ENCODE data around the gene GTF2F2. TPM values are rescaled to one million over a fixed set of nuclear protein-coding genes. Genes with fewer than 3 reads are reported as not detected.

Gene GTF2F2
- total RNA-seq, 3 donors from 2014 or later (not counting 1 experiment from before 2014, with no cell fraction given): 13.6 to 16.4 (median 15.7) TPM

GRCh38 chr13:45206340-45206739 is 86.0 kb downstream of the GTF2F2 start:
- no peak for DNase-seq
- Histone ChIP-seq H3K27me3 (ENCODE audit: control insufficient read depth, insufficient read depth, low read length) (no peaks in the 10 kb centered on the region), H3K27ac (ENCODE audit: low read length) (no peak overlapping the region), H3K4me1 (ENCODE audit: control insufficient read depth, insufficient read depth, low read length) (no peaks in the 10 kb centered on the region), H3K4me3 (ENCODE audit: low read length) (no peak overlapping the region), H3K9me3 (ENCODE audit: control insufficient read depth, insufficient read depth, low read length) (no peaks in the 10 kb centered on the region), H3K36me3 (ENCODE audit: control insufficient read depth, insufficient read depth, low read length) (peaks cover 21% of the 10 kb centered on the region)
- ATAC-seq: no peak
- Mint-ChIP-seq H3K4me1 (peaks cover 0 to 12% of the 10 kb centered on the region in 2 donors), H3K4me3 (no peak overlapping the region), H3K36me3 (peaks cover 11% of the 10 kb centered on the region), H3K27me3 (ENCODE audit: low read depth in 2 of 2) (no peaks in the 10 kb centered on the region), H3K9me3 (no peaks in the 10 kb centered on the region), H3K27ac (no peak overlapping the region)
- intact Hi-C loops (cut with micrococcal nuclease): no loop called here
- TF ChIP-seq, protein P1, sequence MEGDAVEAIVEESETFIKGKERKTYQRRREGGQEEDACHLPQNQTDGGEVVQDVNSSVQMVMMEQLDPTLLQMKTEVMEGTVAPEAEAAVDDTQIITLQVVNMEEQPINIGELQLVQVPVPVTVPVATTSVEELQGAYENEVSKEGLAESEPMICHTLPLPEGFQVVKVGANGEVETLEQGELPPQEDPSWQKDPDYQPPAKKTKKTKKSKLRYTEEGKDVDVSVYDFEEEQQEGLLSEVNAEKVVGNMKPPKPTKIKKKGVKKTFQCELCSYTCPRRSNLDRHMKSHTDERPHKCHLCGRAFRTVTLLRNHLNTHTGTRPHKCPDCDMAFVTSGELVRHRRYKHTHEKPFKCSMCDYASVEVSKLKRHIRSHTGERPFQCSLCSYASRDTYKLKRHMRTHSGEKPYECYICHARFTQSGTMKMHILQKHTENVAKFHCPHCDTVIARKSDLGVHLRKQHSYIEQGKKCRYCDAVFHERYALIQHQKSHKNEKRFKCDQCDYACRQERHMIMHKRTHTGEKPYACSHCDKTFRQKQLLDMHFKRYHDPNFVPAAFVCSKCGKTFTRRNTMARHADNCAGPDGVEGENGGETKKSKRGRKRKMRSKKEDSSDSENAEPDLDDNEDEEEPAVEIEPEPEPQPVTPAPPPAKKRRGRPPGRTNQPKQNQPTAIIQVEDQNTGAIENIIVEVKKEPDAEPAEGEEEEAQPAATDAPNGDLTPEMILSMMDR (IDR thresholded peaks at IDR 0.05): no peak

DNA sequence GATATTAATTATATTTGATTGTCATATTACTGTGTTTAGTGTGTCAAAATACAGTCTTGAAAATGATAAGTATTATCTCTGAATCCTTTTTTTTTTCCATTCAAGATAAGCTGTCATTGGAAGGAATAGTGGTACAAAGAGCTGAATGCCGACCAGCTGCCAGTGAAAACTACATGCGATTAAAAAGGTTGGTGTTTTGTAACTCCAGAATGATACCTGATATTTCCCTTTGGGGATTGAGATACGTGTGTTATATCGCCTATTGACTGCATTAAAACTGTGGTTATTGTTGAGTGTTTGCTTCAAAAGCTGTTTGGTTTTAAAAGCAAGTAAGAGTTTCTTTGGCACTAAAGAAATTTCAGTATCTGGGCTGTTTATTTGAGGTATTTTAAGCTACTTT is 87.0 kb downstream of the GTF2F2 start:
- Histone ChIP-seq H3K9me3 (ENCODE audit: control insufficient read depth, insufficient read depth, low read length) (no peaks in the 10 kb centered on the region), H3K27me3 (ENCODE audit: control insufficient read depth, insufficient read depth, low read length) (no peaks in the 10 kb centered on the region), H3K4me3 (ENCODE audit: low read length) (no peak overlapping the region), H3K36me3 (ENCODE audit: control insufficient read depth, insufficient read depth, low read length) (peaks cover 21% of the 10 kb centered on the region), H3K27ac (ENCODE audit: low read length) (no peak overlapping the region), H3K4me1 (ENCODE audit: control insufficient read depth, insufficient read depth, low read length) (no peaks in the 10 kb centered on the region)
- peaks cover 0 to 12% of the 10 kb centered on the region in 2 donors for H3K4me1 Mint-ChIP-seq
- no peaks in the 10 kb centered on the region for H3K27me3 Mint-ChIP-seq (ENCODE audit: low read depth in 2 of 2)
- H3K9me3 Mint-ChIP-seq: no peaks in the 10 kb centered on the region
- DNase-seq (no peak), ATAC-seq (no peak)
- H3K27ac Mint-ChIP-seq: no peak overlapping the region
- TF ChIP-seq, protein P1 (IDR thresholded peaks at IDR 0.05): no peak
- intact Hi-C loops (cut with micrococcal nuclease): no loop called here
- no peak overlapping the region for H3K4me3 Mint-ChIP-seq
- peaks cover 7% of the 10 kb centered on the region for H3K36me3 Mint-ChIP-seq
- WGBS (ENCODE audit: insufficient coverage): 98% methylated on average over 4 of the region's 4 CpGs

GRCh38 chr13:45208132-45208531 is 87.8 kb downstream of the GTF2F2 start:
- Mint-ChIP-seq H3K4me1 (peaks cover 0 to 12% of the 10 kb centered on the region in 2 donors), H3K27ac (no peak overlapping the region), H3K36me3 (peaks cover 7% of the 10 kb centered on the region), H3K9me3 (no peaks in the 10 kb centered on the region), H3K4me3 (no peak overlapping the region), H3K27me3 (ENCODE audit: low read depth in 2 of 2) (no peaks in the 10 kb centered on the region)
- DNase-seq: no peak
- H3K27me3 ChIP-seq (ENCODE audit: control insufficient read depth, insufficient read depth, low read length): no peaks in the 10 kb centered on the region
- WGBS (ENCODE audit: insufficient coverage): no CpG with 5 or more reads among the region's 2 CpGs
- no peak overlapping the region for H3K4me3 ChIP-seq (ENCODE audit: low read length)
- TF ChIP-seq, protein P1 (IDR thresholded peaks at IDR 0.05): no peak
- no peaks in the 10 kb centered on the region for H3K9me3 ChIP-seq (ENCODE audit: control insufficient read depth, insufficient read depth, low read length)
- ATAC-seq: no peak
- peaks cover 21% of the 10 kb centered on the region for H3K36me3 ChIP-seq (ENCODE audit: control insufficient read depth, insufficient read depth, low read length)
- intact Hi-C loops (cut with micrococcal nuclease): no loop called here
- H3K4me1 ChIP-seq (ENCODE audit: control insufficient read depth, insufficient read depth, low read length): no peaks in the 10 kb centered on the region
- no peak overlapping the region for H3K27ac ChIP-seq (ENCODE audit: low read length)

- intact Hi-C loops (cut with micrococcal nuclease): no loop called here
- ATAC-seq: no peak
- H3K4me3 Mint-ChIP-seq: no peak overlapping the region
Observed at GRCh38 chr13:45209229-45209628, 88.9 kb downstream of the GTF2F2 start.

More at GRCh38 chr13:45209229-45209628, 88.9 kb downstream of the GTF2F2 start:
- Histone ChIP-seq H3K4me1 (ENCODE audit: control insufficient read depth, insufficient read depth, low read length) (no peaks in the 10 kb centered on the region), H3K36me3 (ENCODE audit: control insufficient read depth, insufficient read depth, low read length) (peaks cover 21% of the 10 kb centered on the region), H3K27ac (ENCODE audit: low read length) (no peak overlapping the region), H3K27me3 (ENCODE audit: control insufficient read depth, insufficient read depth, low read length) (no peaks in the 10 kb centered on the region), H3K4me3 (ENCODE audit: low read length) (no peak overlapping the region), H3K9me3 (ENCODE audit: control insufficient read depth, insufficient read depth, low read length) (no peaks in the 10 kb centered on the region)
- TF ChIP-seq, protein P1 (IDR thresholded peaks at IDR 0.05): no peak
- peaks cover 0 to 12% of the 10 kb centered on the region in 2 donors for H3K4me1 Mint-ChIP-seq
- no peak overlapping the region for H3K27ac Mint-ChIP-seq
- H3K36me3 Mint-ChIP-seq: peaks cover 7% of the 10 kb centered on the region
- no peaks in the 10 kb centered on the region for H3K27me3 Mint-ChIP-seq (ENCODE audit: low read depth in 2 of 2)
- DNase-seq: no peak
- no peaks in the 10 kb centered on the region for H3K9me3 Mint-ChIP-seq
